Measurements from ENCODE around the gene TMEM186.
"Not testable (repeated sequence)": the region's sequence is repeated elsewhere in the genome, so short reads cannot be mapped to it uniquely, and the experiment has no call there.

The TMEM186 gene

GRCh38 chr16:8768283-8768682 is 29.2 kb downstream of the TMEM186 start:
- DNase-seq = no peak

- DNase-seq = no peak
Observed at GRCh38 chr16:8767176-8767575, 30.3 kb downstream of the TMEM186 start.

GRCh38 chr16:8764525-8765250 is 32.8 kb downstream of the TMEM186 start:
- no peak for DNase-seq

- DNase-seq = no peak
Observed at GRCh38 chr16:8763899-8764298, 33.5 kb downstream of the TMEM186 start.

GRCh38 chr16:8763083-8763482 is 34.4 kb downstream of the TMEM186 start:
- no peak for DNase-seq

- no peak for DNase-seq
Observed at GRCh38 chr16:8762254-8762653, 35.2 kb downstream of the TMEM186 start.

GRCh38 chr16:8761078-8761477 is 36.4 kb downstream of the TMEM186 start:
- no peak for DNase-seq

GRCh38 chr16:8760021-8760420 is 37.4 kb downstream of the TMEM186 start:
- no peak for DNase-seq

- no peak for DNase-seq
Observed at GRCh38 chr16:8758022-8758421, 39.4 kb downstream of the TMEM186 start.

GRCh38 chr16:8756755-8757154 is 40.7 kb downstream of the TMEM186 start:
- no peak for DNase-seq

- no peak for DNase-seq
Observed at GRCh38 chr16:8753416-8754054, 43.9 kb downstream of the TMEM186 start.

- DNase-seq = no peak
Observed at GRCh38 chr16:8752706-8753105, 44.7 kb downstream of the TMEM186 start.

- DNase-seq = no peak
Observed at GRCh38 chr16:8751481-8752311, 45.7 kb downstream of the TMEM186 start.

GRCh38 chr16:8748944-8749343 is 48.5 kb downstream of the TMEM186 start:
- DNase-seq = not testable (repeated sequence)

Measured in midbrain (tissue), 1 donor.